Adrenal gland (tissue), 5 donors: ENCODE data around the gene KRT26.

Experiments
- CTCF ChIP-seq, 6 experiments: fragments of 450-650 bp in 4 of 6; fragments of 200-600 bp in 2 of 6; sonication (generic) in 1 of 6; IDR thresholded peaks; 1 replicate in 5 of 6; 2 replicates in 1 of 6; pipeline versions ENCODE4 v1.5.1 to v1.8.0; 2016 to 2021; ENCODE audit warnings: antibody characterized with exemption in 6 of 6, mild to moderate bottlenecking in 2 of 6, moderate library complexity in 1 of 6
- POLR2A ChIP-seq, 2 donors: fragments of 450-650 bp; IDR thresholded peaks; one replicate each; pipeline ENCODE4 v1.6.1; 2017; ENCODE audit warnings: antibody characterized with exemption in 2 of 2, mild to moderate bottlenecking in 2 of 2, moderate library complexity in 1 of 2
- donor health status: DM: no; HTN: no; CAD: no.

- TF ChIP-seq CTCF (IDR thresholded peaks at IDR 0.05), result no peak
- TF ChIP-seq POLR2A (IDR thresholded peaks at IDR 0.05), result no peak
These were observed 3.9 kb upstream of the KRT26 start for GRCh38 chr17:40775945-40776344.
